Measurements from ENCODE around the gene B3GNT9.

Gene B3GNT9

DNA sequence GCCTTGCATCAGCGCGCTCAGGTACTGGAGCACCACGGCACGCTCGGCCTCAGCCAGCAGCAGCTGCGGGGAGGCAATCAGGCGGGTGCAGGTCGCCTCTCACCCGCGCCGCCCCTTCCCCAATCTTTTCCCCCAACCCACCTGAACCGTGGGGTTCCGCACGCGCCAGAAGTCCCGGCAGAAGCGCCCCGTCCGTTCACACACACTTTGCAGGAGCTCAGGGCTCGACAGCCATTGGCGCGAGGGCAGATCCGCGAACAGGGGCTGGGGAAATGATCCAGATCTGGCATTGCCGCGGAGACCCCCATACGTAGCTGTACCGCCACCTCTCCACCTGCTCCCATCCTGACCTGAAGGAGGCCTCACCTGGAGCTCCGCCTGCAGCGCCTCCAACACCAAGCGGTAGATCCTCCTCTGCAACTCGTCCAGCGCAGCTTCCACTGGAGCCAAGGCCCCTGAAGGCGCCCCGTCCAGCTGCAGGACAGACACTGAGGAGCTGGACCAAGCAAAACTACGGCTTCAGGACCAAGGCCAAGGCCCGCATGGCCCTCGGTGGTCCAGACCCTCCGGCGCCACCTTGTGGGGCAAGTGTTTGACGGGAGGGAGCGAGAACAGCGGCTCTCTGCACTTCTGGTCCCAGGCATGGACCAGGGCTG lies 34.3 kb upstream of the B3GNT9 start:
- peak; percentile 83 for DNase-seq

DNA sequence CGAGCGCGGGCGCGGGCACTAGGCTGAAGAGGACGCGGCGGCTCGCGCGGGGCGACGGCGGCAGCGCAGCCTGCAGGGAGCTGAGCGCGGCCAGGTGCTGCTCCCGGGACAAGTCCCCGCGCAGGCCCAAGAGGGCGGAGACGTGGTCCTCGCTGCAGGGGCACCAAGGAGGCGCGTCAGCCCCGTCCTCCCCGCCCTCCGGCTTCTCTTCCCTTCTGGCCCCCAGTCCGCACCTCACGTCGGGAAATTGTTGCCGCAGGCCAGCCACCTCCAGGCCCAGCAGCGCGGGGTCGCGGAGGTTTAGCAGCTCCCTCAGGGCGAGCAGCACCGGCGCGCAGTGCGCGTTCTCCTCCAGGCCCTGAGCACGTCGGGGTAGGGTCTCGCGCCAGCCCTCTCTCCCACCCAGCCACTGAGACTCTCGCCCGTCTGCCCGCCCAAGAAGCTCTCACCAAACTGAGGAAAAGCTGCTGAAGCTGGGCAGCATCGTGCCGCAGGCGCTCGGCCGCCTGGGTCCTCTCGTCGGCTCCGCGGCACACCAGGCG lies 33.7 kb upstream of the B3GNT9 start:
- DNase-seq, result no peak

DNA sequence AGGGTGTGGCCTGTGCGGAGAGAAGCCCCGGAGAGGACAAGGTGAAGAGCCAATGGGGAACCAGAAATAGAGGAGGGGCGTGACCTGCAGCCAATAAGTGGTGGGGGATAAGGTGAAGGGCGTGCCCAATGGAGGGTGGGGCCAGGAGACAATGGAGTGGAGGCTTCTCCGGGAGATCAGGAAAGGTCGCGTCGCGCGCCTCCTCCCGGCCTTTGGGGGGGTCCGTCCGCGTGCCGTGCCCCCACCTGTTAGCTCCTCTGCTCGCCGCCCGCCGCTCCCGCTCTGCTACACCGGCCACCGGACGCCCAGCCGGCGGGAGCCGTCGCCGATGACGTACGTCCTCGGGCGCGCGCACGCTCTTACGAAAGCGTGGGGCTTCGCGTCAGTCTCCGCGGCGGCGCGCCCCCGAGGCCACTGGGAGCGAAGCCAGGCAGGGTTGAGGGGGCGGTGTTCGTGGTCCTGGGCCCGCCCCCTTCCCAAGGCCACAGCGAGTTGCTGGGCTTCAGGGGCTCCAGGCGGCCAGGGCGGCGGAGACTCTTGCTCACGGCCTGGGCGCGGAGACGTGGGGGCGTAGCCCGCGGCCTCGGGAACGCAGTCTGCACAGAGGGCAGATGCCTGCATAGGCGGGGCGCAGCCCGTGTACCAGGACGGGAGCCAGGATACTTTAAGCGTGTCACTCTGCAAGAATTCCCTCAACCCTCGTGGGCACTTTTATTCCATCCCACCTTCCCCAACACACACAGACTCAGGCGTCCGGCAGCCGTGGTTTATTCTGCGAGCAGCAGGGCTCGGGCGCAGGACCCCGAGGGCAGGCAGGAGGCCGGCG lies 33.0 kb upstream of the B3GNT9 start, which contains the start of gene MATCAP1:
TSS of gene MATCAP1 (minus strand) at position 337 of the 826 bp plus-strand sequence. CDS start 3,353 bp downstream, outside the sequence.
- DNase-seq, result peak; percentile 87

DNA sequence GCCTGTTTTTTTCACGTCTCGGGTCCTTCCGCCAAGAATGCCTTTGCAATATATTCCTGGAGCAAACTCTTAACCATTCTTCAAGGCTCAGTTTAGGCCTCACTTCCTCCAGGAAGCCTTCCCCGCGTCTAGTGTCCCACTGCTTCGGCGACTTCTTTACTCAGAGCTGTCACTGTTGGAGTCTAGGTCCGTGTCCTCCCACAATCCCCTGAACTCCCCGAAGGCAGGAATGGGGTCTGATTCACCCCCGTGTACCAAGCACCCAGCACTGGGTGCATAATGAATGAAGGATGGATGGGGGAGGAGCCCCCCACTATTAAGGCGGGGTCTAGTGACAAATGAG lies 32.5 kb upstream of the B3GNT9 start:
- no peak for DNase-seq

DNA sequence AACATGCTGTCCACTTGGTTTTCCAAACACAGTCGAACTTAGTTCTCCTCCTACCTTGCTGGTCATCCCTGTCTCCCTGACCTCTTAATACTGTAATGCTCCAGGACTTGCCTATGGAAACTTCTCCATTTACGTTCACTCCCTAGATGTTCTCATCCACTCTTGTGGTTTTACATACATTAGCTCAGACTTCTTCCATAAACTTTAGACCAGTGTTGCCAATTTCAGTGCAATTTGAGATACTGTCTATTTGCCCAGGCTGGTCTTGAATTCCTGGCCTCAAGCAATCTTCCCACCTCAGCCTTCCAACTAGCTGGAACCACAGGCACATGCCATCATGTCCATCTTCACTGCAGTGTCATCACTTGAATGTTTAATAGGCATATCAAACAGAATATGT lies 31.5 kb upstream of the B3GNT9 start:
- no peak for DNase-seq

DNA sequence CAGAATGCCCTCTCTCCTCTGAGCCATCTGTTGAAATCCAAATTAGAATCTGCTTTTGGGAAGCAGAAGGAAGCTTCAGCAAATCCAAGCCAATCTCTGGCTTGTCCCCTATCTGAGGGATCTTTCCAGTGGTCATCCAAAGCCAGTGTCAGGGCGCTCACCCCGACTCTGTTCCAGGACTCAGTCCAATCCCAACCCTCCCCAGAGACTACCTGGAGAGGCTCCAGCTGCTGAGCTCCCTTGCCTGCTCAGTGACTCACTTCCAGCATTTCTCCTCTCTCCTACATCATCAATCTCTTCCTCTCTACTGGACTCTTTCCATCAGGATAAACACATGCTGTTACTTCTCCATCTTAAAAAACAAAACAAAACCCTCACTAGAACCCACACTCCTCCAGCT lies 30.5 kb upstream of the B3GNT9 start:
- no peak for DNase-seq

DNA sequence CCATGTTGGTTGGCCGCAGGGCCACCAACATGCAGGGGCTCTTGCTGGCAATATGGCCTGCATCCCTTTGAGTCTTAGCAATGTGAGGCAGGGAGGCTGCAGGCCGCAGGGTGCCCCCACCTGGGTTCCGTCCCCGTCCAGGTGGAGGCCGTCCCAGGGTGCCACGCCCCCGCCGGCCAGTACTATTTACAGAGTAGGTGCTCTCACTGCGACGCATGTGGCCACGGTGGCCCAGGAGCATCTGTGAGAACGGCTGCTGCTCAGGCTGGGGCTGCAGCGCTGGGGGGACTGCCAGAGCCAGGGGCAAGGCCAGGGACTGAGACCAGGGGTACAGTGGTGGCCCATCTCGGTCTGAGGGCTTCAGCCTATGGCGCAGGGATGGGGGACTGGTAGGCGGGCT lies 29.4 kb upstream of the B3GNT9 start:
- DNase-seq, result no peak

DNA sequence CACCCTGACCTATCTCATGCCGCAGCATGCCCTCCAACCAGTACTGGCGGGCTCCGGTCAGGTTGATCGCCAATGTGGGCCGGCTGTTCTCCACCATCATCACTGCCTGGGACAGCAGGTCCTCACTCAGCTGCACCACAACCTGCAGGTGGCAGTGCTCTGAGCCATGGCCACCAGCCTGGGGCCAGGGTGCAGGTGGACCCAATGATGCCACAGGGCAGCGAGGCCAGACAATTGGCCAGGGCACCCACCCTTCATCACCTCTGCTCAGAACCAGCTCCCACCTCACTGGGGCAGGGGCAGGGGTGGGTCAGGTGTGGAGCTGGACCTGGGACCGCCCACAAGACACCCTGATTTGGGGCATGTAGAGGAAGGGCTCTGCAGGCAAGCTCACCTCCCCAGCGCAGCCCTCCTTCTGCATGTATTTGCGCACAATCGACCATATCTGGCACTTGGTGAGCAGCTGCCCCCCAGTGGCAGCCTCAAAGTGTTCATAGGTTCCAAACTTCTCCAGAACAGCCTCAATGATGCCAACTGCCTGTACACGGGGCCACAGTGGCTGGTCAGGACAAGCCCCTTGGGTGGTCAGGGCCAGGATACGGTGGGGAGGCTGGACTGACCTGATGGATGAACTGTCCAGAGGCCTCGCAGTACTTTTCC lies 28.8 kb upstream of the B3GNT9 start:
- DNase-seq, result no peak

DNA sequence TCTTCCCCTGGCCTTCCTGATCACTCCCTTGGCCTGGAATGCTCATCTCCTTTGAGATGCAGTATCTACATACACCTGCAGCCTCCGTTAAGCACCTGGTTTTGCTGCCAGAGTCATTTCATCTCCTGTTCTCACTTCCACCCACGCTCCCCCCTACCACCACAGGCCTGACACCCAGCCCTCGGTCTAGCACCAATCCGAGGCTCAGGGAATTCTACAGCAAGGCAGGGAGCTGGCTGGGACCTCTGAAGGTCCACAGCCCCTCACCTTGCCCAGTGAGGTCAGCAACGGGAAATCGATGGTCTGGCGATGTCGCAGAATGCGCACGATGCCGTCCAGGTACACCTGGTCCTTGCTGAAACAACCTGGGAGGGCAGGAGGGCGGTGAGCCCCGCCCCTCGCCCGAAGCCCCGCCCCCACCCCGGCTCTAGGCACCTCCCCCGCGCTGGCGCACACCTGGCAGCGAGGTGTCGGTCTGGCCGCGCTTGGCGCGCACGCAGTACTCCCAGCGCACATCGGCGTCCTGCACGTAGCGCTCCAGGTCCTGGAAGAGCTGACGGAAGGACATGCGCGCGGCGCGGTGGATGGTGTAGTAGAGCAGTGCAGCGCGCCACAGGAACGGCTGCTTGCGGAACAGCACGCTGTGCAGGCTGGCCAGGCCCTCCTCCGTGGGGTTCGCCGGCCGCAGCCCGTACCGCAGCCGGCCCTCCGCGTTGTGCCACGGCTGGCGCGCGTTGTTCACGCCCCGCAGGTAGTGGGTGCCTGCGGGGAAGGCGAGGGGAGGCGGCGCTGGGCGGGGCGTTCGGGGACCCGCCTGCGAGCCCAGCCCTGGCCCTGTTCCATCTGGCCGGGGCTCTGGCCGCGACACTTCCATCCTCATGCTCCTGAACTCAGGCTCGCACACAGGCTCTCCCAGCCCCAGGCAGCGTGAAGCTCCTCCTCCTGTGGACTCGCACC lies 27.2 kb upstream of the B3GNT9 start:
- no peak for DNase-seq

DNA sequence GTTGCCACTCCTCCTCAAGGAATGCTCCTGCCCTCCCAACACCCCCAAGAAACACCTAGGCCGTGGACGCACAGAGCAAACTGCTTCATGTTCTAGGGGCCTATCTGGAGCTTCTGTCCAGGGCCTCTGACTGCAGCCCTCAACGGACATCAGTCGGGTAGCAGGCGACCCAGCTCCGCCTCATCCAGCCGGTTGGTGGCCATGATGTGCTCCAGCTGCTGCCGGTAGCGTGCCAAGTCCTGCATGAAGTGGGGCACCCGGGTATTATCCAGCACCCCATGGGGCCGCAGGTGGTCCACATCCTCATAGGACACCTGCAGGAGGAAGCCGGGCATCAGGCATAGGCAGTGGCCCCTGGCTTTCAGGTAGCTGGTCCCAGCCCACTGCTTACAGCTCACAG lies 25.9 kb upstream of the B3GNT9 start:
- no peak for DNase-seq

DNA sequence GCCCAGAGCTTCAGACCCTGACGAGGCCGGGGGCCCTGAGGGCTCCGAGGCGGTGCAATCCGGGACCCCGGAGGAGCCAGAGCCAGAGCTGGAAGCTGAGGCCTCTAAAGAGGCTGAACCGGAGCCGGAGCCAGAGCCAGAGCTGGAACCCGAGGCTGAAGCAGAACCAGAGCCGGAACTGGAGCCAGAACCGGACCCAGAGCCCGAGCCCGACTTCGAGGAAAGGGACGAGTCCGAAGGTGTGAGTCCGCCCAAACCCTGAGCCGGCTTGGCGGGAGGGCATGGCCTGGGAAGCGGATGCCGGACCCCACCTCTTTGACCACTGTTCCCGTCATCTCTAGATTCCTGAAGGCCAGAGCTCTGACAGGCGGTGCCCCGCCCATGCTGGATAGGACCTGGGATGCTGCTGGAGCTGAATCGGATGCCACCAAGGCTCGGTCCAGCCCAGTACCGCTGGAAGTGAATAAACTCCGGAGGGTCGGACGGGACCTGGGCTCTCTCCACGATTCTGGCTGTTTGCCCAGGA lies 24.0 kb upstream of the B3GNT9 start:
- no peak for DNase-seq

DNA sequence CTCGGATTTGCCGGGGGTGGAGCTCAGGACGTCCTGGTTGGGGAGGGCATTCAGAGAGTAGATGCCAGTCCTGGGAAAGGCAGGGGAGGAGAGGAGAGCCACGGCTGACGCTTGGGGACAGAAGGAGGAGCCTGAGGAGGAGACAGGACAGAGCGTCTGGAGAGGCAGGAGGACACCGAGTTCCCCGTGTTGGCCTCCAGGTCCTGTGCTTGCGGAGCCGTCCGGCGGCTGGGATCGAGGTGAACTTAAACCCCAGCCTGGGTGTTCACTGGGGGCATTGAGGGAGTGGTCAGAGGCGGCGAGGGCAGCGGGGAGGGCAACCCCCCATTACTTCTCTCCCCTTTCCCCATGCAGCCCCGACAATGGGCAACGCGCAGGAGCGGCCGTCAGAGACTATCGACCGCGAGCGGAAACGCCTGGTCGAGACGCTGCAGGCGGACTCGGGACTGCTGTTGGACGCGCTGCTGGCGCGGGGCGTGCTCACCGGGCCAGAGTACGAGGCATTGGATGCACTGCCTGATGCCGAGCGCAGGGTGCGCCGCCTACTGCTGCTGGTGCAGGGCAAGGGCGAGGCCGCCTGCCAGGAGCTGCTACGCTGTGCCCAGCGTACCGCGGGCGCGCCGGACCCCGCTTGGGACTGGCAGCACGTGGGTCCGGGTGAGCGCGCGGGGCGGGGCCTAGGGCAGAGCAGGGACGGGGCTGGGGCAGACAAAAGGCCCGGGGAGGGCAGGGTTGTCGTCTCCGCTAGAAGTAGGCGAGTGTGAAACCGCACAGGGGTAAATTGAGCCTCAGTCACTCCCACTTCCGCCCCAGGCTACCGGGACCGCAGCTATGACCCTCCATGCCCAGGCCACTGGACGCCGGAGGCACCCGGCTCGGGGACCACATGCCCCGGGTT lies 23.3 kb upstream of the B3GNT9 start:
- DNase-seq, result no peak

DNA sequence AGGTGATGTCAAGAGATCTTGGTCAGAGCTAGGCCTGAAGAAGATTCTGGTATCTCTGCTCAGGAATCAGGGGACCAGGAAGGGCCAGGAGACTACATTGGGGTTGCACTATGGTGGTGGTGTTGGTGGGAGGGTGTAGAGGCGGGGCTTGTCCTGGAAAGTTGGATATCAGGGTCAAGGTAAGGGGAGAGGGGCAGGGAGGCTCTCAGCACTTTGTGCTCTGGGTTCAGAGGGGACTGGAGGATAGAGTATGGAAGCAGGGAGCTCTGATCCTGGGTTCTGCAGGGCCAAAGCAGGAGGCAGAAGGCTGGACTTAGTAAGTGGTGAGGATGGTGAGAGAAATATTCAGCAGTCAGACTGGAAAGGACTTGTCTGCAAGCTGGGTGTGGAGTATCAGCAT lies 22.5 kb upstream of the B3GNT9 start:
- no peak for DNase-seq

DNA sequence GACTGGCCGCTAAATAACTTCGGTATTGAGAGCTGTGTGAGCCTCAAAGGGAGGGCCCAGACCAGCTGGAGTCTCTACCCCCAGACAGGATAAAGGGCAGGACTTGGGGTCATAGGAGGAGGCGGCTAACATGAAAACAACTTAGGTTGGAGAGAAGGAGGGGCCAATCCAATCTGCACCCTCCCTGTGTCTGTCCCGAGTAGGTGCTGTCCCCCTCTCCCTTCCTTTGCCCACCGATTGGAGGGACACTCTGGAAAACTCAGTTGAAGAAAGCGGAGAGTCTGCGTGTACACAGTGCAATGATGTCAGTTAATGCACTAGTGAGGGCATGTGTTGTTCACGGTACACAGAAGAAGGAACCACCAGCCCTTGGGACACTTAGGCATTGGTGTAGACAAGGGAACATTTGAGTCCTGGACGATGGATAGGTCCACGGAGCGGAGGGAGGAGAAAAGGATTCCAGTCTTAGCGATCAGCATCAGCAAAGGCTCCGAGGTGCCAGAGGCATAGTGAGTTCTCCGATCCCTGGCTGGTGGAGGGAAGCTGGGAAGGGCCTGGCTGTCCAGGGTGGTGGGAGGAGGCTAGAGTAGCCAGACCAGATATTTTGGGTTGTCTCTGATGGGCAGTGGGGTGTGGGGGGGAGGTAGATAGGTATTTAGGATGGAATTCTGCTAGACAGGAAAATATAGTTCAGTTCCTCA lies 20.3 kb upstream of the B3GNT9 start:
- no peak for DNase-seq

DNA sequence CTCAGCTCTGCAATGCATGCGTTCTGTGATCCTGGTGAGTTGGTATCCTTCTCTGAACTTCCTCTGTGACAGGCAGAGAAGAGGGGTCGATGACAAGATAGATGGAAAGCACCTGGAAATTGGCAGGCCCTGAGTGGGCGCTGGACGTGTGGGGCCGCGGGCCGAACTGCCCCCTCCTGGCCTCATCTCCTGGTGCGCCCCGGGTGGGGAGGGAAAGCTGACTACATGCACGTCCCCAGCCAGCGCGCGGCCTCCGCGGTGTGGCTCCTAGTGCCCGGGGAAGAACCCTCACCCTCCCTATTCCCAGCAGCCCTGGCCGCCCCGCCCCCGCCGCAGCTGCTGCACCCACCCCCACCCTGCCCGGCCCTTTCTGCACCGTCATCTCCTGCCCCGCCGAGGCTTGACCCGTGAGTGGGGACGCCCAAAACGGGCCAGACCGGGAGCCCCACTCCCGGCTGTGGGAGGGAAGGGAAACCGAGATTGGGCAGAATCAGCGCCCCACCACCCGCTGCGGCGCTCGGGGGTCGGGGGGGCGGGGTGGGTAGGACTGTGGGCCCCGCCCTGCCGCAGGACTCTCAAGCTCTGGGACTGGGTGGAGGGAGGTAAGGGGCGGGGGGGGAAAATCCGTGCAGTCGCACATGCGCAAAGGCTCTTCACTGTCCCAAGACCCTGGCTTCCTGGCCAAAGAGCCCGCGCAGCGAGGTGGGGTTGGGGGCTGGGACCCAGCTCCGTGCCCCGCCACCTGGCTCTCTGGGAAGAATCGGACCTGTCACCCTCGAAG lies 19.6 kb upstream of the B3GNT9 start, which contains the start of gene NOL3:
TSS of gene NOL3 (plus strand) at position 371 of the 781 bp plus-strand sequence.
- DNase-seq, result no peak

DNA sequence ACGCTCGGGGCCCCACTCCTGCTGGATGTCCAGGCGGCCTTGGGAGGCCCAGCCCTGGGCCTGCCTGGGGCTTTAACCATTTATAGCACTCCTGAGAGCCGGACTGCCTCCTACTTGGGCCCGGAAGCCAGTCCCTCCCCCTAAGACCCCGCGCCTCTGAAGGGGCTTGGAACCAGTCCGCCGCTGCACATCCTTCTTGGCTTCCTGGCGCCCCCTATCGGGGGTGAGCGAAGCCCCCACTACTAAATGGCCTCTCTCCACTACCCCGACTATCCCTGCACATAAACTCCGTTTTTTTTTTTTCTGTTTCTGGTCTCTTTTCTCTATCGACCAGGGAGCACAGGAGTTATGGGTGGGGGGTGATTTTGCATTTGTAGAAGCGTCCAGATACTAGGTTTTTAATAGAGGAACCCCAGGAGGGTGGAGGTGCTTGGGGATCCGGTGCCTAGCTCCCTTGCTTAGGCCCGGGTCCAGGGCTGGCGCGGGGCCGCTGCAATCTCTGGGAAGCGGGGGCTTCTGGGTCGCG lies 18.9 kb upstream of the B3GNT9 start:
- DNase-seq, result no peak

DNA sequence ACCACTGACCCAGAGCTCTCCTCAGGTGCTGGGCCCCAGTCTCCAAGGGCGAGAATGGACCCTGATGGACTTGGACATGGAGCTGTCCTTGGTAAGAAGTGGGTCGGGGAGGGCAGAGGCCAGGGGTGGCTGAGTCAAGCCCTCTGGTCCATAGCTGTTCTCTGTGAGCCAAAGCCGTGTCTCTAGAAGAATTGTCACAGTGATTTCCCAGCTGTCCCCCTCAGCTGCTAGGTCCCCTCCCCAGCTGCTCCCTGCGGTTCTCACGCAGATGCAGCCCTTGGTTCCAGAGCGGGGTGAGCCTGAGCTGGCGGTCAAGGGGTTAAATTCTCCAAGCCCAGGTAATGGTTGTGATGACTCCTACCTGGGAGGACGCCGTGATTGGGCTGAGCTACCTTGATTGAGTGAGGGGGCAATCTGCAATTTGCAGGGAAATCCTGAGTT lies 18.2 kb upstream of the B3GNT9 start:
- no peak for DNase-seq

DNA sequence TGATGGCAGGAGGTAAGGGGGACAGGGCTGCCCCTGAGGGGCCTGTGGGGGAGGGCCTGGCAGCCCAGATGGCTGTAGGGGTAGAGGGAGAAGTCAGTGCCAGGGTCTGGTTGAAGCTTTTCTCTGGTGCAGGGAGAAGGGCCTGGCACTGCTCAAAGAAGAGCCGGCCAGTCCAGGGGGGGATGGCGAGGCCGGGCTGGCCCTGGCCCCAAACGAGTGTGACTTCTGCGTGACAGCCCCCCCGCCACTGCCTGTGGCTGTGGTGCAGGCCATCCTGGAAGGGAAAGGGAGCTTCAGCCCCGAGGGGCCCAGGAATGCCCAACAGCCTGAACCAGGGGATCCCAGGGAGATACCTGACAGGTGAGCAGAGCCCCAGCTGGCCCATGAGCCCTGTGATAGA lies 16.8 kb upstream of the B3GNT9 start:
- no peak for DNase-seq

DNA sequence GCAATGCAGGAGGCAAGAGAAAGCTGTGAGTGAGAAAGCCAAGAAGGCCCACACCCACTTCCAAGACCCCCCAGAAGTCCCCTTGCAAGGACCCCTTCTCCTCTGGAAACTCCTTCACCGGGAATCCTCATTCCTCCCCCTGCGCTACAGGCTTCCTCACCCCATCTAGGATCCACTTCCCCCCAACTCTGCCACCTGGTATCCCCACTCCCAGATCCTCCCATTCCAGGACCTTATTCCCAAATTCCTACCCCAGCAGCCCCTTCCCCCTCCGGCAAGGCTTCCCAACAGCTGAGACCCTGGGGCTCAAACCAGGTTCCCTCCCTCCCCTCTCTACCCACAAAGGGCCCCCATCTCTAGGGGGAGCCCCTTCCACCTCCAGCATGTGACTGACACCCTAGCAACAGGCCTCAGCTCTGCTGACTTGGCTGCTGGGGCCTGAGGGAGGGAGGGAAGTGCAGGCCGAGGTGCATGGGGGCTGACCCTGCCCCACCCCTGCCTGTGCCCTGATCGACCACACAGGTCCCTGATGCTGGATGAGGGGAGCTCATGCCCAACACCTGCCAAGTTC lies 15.9 kb upstream of the B3GNT9 start:
- DNase-seq, result no peak

All from stimulated activated CD4-positive, alpha-beta T cell treated with anti-CD3 and anti-CD28 coated beads, Interleukin-12 subunit alpha, Interleukin-12 subunit beta, amount 100 ng/mL, for 4 hours (primary cell).